Astrocyte (in vitro differentiated cells and primary cell): ENCODE measurements around the gene COMMD3.

Source experiments
- EZH2 ChIP-seq: IDR thresholded peaks from 2 replicates; pipeline ENCODE4 v1.6.1; 2012; ENCODE audit warnings: mild to moderate bottlenecking, low read length, inconsistent platforms; ENCODE audit not compliant: insufficient read depth
- TF ChIP-seq, protein P1 (sequence below): IDR thresholded peaks from 2 replicates; pipeline ENCODE4 v1.5.1; 2011; ENCODE audit warnings: low read depth, mild to moderate bottlenecking, inconsistent platforms, low read length, moderate library complexity; ENCODE audit not compliant: insufficient read depth

DNA sequence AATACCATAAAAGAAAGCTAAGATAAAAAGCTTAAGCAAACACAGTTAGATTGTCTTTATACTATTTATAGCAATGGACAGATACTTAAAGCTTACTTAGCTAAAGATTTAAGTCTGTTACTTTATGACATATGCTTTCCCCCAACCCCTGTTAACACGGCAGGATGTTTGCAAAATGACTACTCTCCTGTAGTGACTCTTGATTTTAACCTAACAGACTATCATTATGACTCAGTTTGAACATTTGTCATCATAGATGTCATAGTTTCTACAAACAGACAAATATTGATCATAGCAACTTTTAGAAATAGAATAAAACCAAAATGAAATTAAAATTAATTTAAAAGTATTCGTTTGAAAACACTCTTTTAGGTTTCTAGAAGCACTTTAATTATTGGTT lies 7.8 kb upstream of the COMMD3 start:
- TF ChIP-seq, protein P1, sequence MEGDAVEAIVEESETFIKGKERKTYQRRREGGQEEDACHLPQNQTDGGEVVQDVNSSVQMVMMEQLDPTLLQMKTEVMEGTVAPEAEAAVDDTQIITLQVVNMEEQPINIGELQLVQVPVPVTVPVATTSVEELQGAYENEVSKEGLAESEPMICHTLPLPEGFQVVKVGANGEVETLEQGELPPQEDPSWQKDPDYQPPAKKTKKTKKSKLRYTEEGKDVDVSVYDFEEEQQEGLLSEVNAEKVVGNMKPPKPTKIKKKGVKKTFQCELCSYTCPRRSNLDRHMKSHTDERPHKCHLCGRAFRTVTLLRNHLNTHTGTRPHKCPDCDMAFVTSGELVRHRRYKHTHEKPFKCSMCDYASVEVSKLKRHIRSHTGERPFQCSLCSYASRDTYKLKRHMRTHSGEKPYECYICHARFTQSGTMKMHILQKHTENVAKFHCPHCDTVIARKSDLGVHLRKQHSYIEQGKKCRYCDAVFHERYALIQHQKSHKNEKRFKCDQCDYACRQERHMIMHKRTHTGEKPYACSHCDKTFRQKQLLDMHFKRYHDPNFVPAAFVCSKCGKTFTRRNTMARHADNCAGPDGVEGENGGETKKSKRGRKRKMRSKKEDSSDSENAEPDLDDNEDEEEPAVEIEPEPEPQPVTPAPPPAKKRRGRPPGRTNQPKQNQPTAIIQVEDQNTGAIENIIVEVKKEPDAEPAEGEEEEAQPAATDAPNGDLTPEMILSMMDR: no peak
- TF ChIP-seq EZH2: no peak
